ENCODE results near the gene NSUN2.

NSUN2 gene

GRCh38 chr5:6567068-6567467 lies 65.8 kb downstream of the NSUN2 start:
- no peak for TF ChIP-seq CTCF (IDR thresholded peaks at IDR 0.05; ENCODE audit: borderline replicate concordance, control extremely low read depth, extremely low read depth, insufficient read depth, missing control alignments)
- no peak for DNase-seq (ENCODE audit: low spot score)
- in situ Hi-C loops (cut with MboI; ENCODE audit: low sequenced_read_pairs, unreplicated experiment): no loop called here

- no peak for TF ChIP-seq CTCF (IDR thresholded peaks at IDR 0.05; ENCODE audit: borderline replicate concordance, control extremely low read depth, extremely low read depth, insufficient read depth, missing control alignments)
- in situ Hi-C loops (cut with MboI; ENCODE audit: low sequenced_read_pairs, unreplicated experiment): no loop called here
- no peak for DNase-seq (ENCODE audit: low spot score)
These were observed 67.4 kb downstream of the NSUN2 start for GRCh38 chr5:6565492-6565891.

- in situ Hi-C loops (cut with MboI; ENCODE audit: low sequenced_read_pairs, unreplicated experiment): no loop called here
- no peak for DNase-seq (ENCODE audit: low spot score)
- no peak for TF ChIP-seq CTCF (IDR thresholded peaks at IDR 0.05; ENCODE audit: borderline replicate concordance, control extremely low read depth, extremely low read depth, insufficient read depth, missing control alignments)
These were observed 74.9 kb downstream of the NSUN2 start for GRCh38 chr5:6557807-6558575.

GRCh38 chr5:6556802-6557102 lies 76.1 kb downstream of the NSUN2 start:
- no peak for TF ChIP-seq CTCF (IDR thresholded peaks at IDR 0.05; ENCODE audit: borderline replicate concordance, control extremely low read depth, extremely low read depth, insufficient read depth, missing control alignments)
- no peak for DNase-seq (ENCODE audit: low spot score)
- in situ Hi-C loops (cut with MboI; ENCODE audit: low sequenced_read_pairs, unreplicated experiment): no loop called here

GRCh38 chr5:6556089-6556801 lies 76.6 kb downstream of the NSUN2 start:
- DNase-seq (ENCODE audit: low spot score): no peak
- no peak for TF ChIP-seq CTCF (IDR thresholded peaks at IDR 0.05; ENCODE audit: borderline replicate concordance, control extremely low read depth, extremely low read depth, insufficient read depth, missing control alignments)
- in situ Hi-C loops (cut with MboI; ENCODE audit: low sequenced_read_pairs, unreplicated experiment): no loop called here

GRCh38 chr5:6554812-6555211 lies 78.0 kb downstream of the NSUN2 start:
- in situ Hi-C loops (cut with MboI; ENCODE audit: low sequenced_read_pairs, unreplicated experiment): no loop called here
- no peak for TF ChIP-seq CTCF (IDR thresholded peaks at IDR 0.05; ENCODE audit: borderline replicate concordance, control extremely low read depth, extremely low read depth, insufficient read depth, missing control alignments)
- DNase-seq (ENCODE audit: low spot score): no peak

Measured in GM13976 (cell line).